ENCODE measurements around the gene KIF16B.

GRCh38 chr20:16515046-16515445, 58.2 kb downstream of the KIF16B start:
- no peak for TF ChIP-seq CTCF (IDR thresholded peaks at IDR 0.05)
- no peak for TF ChIP-seq POLR2A (IDR thresholded peaks at IDR 0.05)

All from lower leg skin (tissue), 3 donors.